Panc1 (cell line): ENCODE data around the gene JAK2. TPM values are rescaled to one million over a fixed set of nuclear protein-coding genes. Genes with fewer than 3 reads are reported as not detected.

Experiments used
- ATAC-seq: fragments of 200-7000 bp; cut with Tn5 transposase; 2 replicates; pipeline ENCODE4 v1.9.1; 2020; ENCODE audit warnings: mild to moderate bottlenecking, moderate library complexity
- BruUV-seq: library from RNA; stranded (reverse); fragments of 400-500 nt; replicated peaks from 2 replicates; lab custom pipeline; 2021; lab: Mats Ljungman, UMichigan
- CTCF ChIA-PET: fragments of 300-600 bp; sonication (Branson Sonifier 250); formaldehyde crosslinking; loops from one replicate; lab custom pipeline; 2022; ENCODE audit warnings: antibody characterized with exemption; lab: Charles Lee
- POLR2A ChIA-PET: fragments of 300-600 bp; sonication (Branson Sonifier 250); formaldehyde crosslinking; loops from one replicate; lab custom pipeline; 2022; ENCODE audit warnings: antibody characterized with exemption; lab: Charles Lee
- DNase-seq: peaks from one replicate; pipeline ENCODE4 v3.0.0-alpha.2; 2010; ENCODE audit warnings: low read depth, low spot score
- H3K27ac ChIP-seq: 2 replicates; pipeline ENCODE4 v1.5.1; 2011; ENCODE audit warnings: mild to moderate bottlenecking, low read length, inconsistent platforms
- H3K27me3 ChIP-seq: fragments of 200-500 bp; sonication (Bioruptor generic); 2 replicates; pipeline ENCODE4 v1.6.0; 2014; ENCODE audit warnings: low read length, inconsistent platforms; ENCODE audit not compliant: control insufficient read depth, insufficient read depth
- H3K36me3 ChIP-seq: fragments of 200-500 bp; sonication (Bioruptor generic); 2 replicates; pipeline ENCODE4 v1.5.1; 2014; ENCODE audit warnings: inconsistent platforms, mild to moderate bottlenecking, low read length, moderate library complexity; ENCODE audit not compliant: control insufficient read depth, insufficient read depth
- H3K4me1 ChIP-seq: 2 replicates; pipeline ENCODE4 v1.5.1; 2011; ENCODE audit warnings: inconsistent platforms, mild to moderate bottlenecking, low read length, moderate library complexity; ENCODE audit not compliant: control insufficient read depth, insufficient read depth
- H3K4me3 ChIP-seq, 2 experiments: 2 replicates each; pipeline ENCODE4 v1.5.1; 2011 to 2012; ENCODE audit warnings: low read depth in 2 of 2, low read length in 2 of 2, mild to moderate bottlenecking in 2 of 2, inconsistent platforms in 1 of 2, moderate library complexity in 1 of 2
- H3K9me3 ChIP-seq: fragments of 200-500 bp; sonication (Bioruptor generic); 2 replicates; pipeline ENCODE4 v1.5.1; 2014; ENCODE audit warnings: low read depth, mild to moderate bottlenecking, inconsistent platforms, low read length, moderate library complexity; ENCODE audit not compliant: control insufficient read depth, insufficient read depth
- POLR2AphosphoS5 ChIP-seq: IDR thresholded peaks from 2 replicates; pipeline ENCODE4 v1.6.1; 2012; ENCODE audit warnings: mild to moderate bottlenecking, low read depth, low read length, moderate library complexity
- SIN3A ChIP-seq: IDR thresholded peaks from 2 replicates; pipeline ENCODE4 v1.6.1; 2012; ENCODE audit warnings: low read depth, mild to moderate bottlenecking, low read length, moderate library complexity, borderline replicate concordance; ENCODE audit not compliant: insufficient read depth
- TCF7L2 ChIP-seq: IDR thresholded peaks from 2 replicates; pipeline ENCODE4 v1.6.1; 2011; ENCODE audit warnings: mild to moderate bottlenecking, low read depth, low read length, inconsistent platforms
- in situ Hi-C: cut with HindIII; loops from 2 replicates; pipeline ENCODE4 v1.10.0; 2016; ENCODE audit warnings: low sequenced_read_pairs, low pct_unique_long_range_greater_than_20kb
- intact Hi-C: fragments of 100-400 bp; cut with micrococcal nuclease; formaldehyde crosslinking; loops from one replicate; pipeline ENCODE4 v1.10.0; 2022; ENCODE audit not compliant: unreplicated experiment
- total RNA-seq: library from RNA; stranded (reverse); gene quantifications from one replicate; pipeline ENCODE4 v1.2.1, GENCODE V29; 2021; ENCODE audit not compliant: unreplicated experiment
- TF ChIP-seq, protein P1 (sequence below): fragments of 450-650 bp; IDR thresholded peaks from 2 replicates; pipeline ENCODE4 v1.5.1; 2017; ENCODE audit warnings: mild to moderate bottlenecking
- TF ChIP-seq, protein P2 (sequence below), 2 experiments: IDR thresholded peaks; 2 replicates each; pipeline ENCODE4 v1.6.1; 2011 to 2012; ENCODE audit warnings: low read depth in 2 of 2, control low read depth in 1 of 2, low read length in 1 of 2, mild to moderate bottlenecking in 1 of 2, moderate library complexity in 1 of 2; ENCODE audit not compliant: insufficient read depth in 1 of 2

Gene JAK2
- total RNA-seq, 1 experiment from 2014 or later = 2.3 TPM

DNA sequence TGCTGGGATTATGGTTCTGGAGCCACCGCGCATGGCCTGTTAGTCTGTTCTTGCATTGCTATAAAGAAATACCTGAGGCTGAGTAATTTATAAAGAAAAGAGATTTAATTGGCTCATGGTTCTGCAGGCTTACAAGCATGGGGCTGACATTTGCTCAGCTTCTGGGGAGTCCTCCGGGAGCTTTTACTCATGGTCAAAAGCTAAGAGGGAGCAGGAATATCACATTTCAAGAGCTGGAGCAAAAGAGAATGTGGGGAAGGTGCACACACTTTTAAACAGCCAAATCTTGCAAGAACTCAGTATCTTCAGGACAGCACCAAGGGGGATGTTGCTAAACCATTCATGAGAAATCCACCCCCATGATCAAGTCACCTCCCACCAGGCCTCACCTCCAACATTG lies 12.1 kb downstream of the JAK2 start:
- intact Hi-C loops = no loop called here
- Histone ChIP-seq H3K4me3 (no peak overlapping the region), H3K9me3 (no peaks in the 10 kb centered on the region), H3K27ac (no peak overlapping the region), H3K4me1 (no peaks in the 10 kb centered on the region), H3K27me3 (no peaks in the 10 kb centered on the region), H3K36me3 (no peaks in the 10 kb centered on the region)
- in situ Hi-C loops = no loop called here
- POLR2A ChIA-PET = no interaction called here
- no peak for ATAC-seq
- no peak for DNase-seq
- TF ChIP-seq TCF7L2 (no peak), SIN3A (no peak), POLR2AphosphoS5 (no peak)
- TF ChIP-seq, protein P1, sequence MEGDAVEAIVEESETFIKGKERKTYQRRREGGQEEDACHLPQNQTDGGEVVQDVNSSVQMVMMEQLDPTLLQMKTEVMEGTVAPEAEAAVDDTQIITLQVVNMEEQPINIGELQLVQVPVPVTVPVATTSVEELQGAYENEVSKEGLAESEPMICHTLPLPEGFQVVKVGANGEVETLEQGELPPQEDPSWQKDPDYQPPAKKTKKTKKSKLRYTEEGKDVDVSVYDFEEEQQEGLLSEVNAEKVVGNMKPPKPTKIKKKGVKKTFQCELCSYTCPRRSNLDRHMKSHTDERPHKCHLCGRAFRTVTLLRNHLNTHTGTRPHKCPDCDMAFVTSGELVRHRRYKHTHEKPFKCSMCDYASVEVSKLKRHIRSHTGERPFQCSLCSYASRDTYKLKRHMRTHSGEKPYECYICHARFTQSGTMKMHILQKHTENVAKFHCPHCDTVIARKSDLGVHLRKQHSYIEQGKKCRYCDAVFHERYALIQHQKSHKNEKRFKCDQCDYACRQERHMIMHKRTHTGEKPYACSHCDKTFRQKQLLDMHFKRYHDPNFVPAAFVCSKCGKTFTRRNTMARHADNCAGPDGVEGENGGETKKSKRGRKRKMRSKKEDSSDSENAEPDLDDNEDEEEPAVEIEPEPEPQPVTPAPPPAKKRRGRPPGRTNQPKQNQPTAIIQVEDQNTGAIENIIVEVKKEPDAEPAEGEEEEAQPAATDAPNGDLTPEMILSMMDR = no peak
- TF ChIP-seq, protein P2, sequence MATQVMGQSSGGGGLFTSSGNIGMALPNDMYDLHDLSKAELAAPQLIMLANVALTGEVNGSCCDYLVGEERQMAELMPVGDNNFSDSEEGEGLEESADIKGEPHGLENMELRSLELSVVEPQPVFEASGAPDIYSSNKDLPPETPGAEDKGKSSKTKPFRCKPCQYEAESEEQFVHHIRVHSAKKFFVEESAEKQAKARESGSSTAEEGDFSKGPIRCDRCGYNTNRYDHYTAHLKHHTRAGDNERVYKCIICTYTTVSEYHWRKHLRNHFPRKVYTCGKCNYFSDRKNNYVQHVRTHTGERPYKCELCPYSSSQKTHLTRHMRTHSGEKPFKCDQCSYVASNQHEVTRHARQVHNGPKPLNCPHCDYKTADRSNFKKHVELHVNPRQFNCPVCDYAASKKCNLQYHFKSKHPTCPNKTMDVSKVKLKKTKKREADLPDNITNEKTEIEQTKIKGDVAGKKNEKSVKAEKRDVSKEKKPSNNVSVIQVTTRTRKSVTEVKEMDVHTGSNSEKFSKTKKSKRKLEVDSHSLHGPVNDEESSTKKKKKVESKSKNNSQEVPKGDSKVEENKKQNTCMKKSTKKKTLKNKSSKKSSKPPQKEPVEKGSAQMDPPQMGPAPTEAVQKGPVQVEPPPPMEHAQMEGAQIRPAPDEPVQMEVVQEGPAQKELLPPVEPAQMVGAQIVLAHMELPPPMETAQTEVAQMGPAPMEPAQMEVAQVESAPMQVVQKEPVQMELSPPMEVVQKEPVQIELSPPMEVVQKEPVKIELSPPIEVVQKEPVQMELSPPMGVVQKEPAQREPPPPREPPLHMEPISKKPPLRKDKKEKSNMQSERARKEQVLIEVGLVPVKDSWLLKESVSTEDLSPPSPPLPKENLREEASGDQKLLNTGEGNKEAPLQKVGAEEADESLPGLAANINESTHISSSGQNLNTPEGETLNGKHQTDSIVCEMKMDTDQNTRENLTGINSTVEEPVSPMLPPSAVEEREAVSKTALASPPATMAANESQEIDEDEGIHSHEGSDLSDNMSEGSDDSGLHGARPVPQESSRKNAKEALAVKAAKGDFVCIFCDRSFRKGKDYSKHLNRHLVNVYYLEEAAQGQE (IDR thresholded peaks at IDR 0.05; ENCODE audit: insufficient read depth in 1 of 2, low read depth in 2 of 2, low read length in 1 of 2) = no peak
- BruUV-seq = no TSS peak
- CTCF ChIA-PET = interaction anchor here (0.6 kb wide), 1 partner anchor 854 kb away, joined by 10 read pairs; no protein-coding TSS in a partner anchor

DNA sequence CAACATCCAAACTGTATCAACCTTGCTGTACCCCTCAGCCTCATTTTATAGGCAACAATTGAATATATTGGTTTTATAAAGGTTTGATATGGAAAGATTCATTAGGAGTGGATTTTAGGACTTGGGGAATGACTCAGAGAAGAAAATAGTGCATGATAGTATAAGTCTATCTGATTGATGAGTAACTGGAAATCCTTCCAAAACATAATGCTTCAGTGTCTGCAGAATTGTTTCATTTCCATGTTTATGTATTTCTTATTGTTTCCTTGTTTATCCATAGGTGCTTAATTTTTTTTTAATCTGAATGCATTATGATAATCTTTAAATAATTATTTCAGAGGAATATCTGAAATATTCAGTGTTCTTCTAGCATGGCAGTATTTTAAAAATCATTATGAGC lies 12.6 kb downstream of the JAK2 start:
- in situ Hi-C loops (no loop called here), intact Hi-C loops (no loop called here)
- H3K27ac ChIP-seq = no peak overlapping the region
- H3K27me3 ChIP-seq = no peaks in the 10 kb centered on the region
- ChIA-PET POLR2A (no interaction called here), CTCF (no interaction called here)
- no peak for ATAC-seq
- no peak for DNase-seq
- H3K4me3 ChIP-seq = no peak overlapping the region
- H3K9me3 ChIP-seq = no peaks in the 10 kb centered on the region
- TF ChIP-seq, protein P1 = no peak
- TF ChIP-seq POLR2AphosphoS5 = no peak
- no peak for TF ChIP-seq SIN3A
- H3K36me3 ChIP-seq = no peaks in the 10 kb centered on the region
- no peaks in the 10 kb centered on the region for H3K4me1 ChIP-seq
- BruUV-seq = no TSS peak
